BJ (cell line): Measurements from ENCODE around the gene GJC1. TPM values are rescaled to one million over a fixed set of nuclear protein-coding genes. Genes with fewer than 3 reads are reported as not detected.
A peak's percentile ranks its signal among the peaks of the same experiment; 100 is the strongest.

Experiments
- CTCF ChIA-PET: fragments of 350-600 bp; formaldehyde crosslinking; extraction: SDS; loops from one replicate; lab custom pipeline; 2021; ENCODE audit warnings: antibody characterized with exemption, inconsistent platforms; lab: Yijun Ruan, JAX
- POLR2A ChIA-PET: fragments of 300-600 bp; sonication (Branson Sonifier 250); formaldehyde crosslinking; extraction: SDS; loops from one replicate; lab custom pipeline; 2021; ENCODE audit warnings: antibody characterized with exemption; lab: Charles Lee
- DNase-seq: peaks from one replicate; pipeline ENCODE4 v3.0.0-alpha.2; 2011; ENCODE audit warnings: low read depth
- H3K27me3 ChIP-seq: 2 replicates; pipeline ENCODE4 v1.6.0; 2011; ENCODE audit warnings: low read length; ENCODE audit not compliant: control insufficient read depth, insufficient read depth
- H3K36me3 ChIP-seq: 2 replicates; pipeline ENCODE4 v1.5.1; 2011; ENCODE audit warnings: low read length; ENCODE audit not compliant: control insufficient read depth, insufficient read depth
- H3K4me3 ChIP-seq: 2 replicates; pipeline ENCODE4 v1.5.1; 2011; ENCODE audit warnings: low read depth, mild to moderate bottlenecking, control low read depth, low read length
- CTCF ChIP-seq: IDR thresholded peaks from 2 replicates; pipeline ENCODE4 v1.5.1; 2011; ENCODE audit warnings: low read depth, mild to moderate bottlenecking, control low read depth, inconsistent platforms, low read length, moderate library complexity; ENCODE audit not compliant: insufficient read depth
- polyA plus RNA-seq: library from polyadenylated mRNA; depleted of rRNA; stranded (reverse); fragments of >200 nt; gene quantifications from 2 replicates; pipeline ENCODE4 v1.2.3, GENCODE V29; 2011

GJC1 gene
- polyA plus RNA-seq, 1 experiment = 26.5 TPM

DNA sequence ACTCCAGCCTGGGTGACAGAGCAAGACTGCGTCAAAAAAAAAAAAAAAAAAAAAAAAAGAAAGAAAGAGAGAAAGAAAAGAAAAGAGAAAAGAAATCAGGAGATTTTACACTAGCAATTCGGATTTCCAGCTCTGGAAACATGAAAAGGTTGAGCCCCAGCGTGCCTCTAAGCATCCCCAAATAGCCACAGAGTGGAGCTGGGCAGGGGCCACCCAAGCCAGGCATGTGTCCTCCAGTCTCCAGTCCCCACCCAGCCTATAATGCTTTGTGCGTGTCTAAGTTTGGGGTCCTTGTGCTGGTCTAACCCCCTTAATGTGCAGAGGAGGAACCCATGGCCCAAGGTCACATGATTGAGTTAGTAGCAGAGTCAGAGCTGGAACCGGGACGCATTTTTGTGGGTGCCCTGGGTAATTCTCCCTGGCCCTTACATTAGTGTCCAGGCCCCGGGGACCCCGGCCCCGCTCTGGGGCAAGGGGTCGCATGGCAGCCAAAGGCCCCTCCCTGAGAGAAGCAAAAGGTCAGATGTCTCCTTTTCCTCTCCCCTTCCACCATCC is 51.4 kb downstream of the GJC1 start:
- Histone ChIP-seq H3K36me3 (no peaks in the 10 kb centered on the region), H3K27me3 (no peaks in the 10 kb centered on the region), H3K4me3 (no peak overlapping the region)
- no peak for DNase-seq
- POLR2A ChIA-PET = no interaction called here
- TF ChIP-seq CTCF = no peak
- CTCF ChIA-PET = interaction anchor here (0.7 to 14.4 kb wide), 38 partner anchors 9 to 1276 kb away, joined by 3 to 452 read pairs (median 6); partner anchors contain the start of genes EFTUD2, GJC1 and HIGD1B

GRCh38 chr17:44777394-44778348 is 52.4 kb downstream of the GJC1 start:
- no peak for DNase-seq
- Histone ChIP-seq H3K27me3 (peaks cover 3% of the 10 kb centered on the region; the same call in 1 of the 2 replicates), H3K36me3 (no peaks in the 10 kb centered on the region), H3K4me3 (no peak overlapping the region)
- POLR2A ChIA-PET = no interaction called here
- CTCF ChIA-PET = interaction anchor here (0.6 to 14.4 kb wide), 19 partner anchors 8 to 322 kb away, joined by 3 to 452 read pairs (median 8); partner anchors contain the start of genes EFTUD2, GJC1 and HIGD1B
- no peak for TF ChIP-seq CTCF

DNA sequence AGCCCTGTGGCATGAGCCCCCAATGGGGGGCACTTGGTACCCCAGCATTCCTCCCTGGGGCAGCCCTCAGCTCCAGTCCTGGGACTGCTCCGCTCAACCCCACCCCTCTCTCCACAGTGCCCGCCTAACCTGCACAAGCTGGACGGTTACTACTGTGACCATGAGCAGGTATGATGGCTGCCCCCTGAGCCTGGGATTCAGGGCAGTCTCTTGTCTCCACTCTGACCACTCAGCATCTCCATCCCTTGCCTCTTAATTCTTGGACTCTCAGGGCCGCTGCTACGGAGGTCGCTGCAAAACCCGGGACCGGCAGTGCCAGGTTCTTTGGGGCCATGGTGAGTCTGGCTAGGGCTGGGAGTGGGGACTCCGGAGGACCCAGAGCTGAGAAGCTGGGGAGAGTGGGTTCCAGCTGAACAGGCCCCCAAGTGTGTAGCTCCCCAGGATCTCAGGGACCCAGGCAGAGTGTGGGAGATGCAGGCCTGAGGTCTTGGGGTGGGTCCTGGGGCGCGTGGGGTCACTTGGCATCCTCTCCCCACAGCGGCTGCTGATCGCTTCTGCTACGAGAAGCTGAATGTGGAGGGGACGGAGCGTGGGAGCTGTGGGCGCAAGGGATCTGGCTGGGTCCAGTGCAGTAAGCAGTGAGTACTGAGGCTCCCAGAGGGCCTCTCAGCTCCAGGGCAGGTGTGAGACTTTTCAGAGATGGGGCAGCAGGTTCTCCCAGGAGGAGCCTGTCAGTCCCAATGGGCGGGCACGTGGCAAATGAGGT is 53.3 kb downstream of the GJC1 start:
- CTCF ChIA-PET = interaction anchor here (0.6 to 14.4 kb wide), 13 partner anchors 9 to 1062 kb away, joined by 3 to 452 read pairs (median 6); partner anchors contain the start of genes GJC1 and HIGD1B
- POLR2A ChIA-PET = interaction anchor here (0.6 kb wide), 1 partner anchor 118 kb away, joined by 4 read pairs; no protein-coding TSS in a partner anchor
- no peak for TF ChIP-seq CTCF
- DNase-seq = no peak
- Histone ChIP-seq H3K36me3 (no peaks in the 10 kb centered on the region), H3K27me3 (peaks cover 3% of the 10 kb centered on the region; the same call in 1 of the 2 replicates), H3K4me3 (no peak overlapping the region)

DNA sequence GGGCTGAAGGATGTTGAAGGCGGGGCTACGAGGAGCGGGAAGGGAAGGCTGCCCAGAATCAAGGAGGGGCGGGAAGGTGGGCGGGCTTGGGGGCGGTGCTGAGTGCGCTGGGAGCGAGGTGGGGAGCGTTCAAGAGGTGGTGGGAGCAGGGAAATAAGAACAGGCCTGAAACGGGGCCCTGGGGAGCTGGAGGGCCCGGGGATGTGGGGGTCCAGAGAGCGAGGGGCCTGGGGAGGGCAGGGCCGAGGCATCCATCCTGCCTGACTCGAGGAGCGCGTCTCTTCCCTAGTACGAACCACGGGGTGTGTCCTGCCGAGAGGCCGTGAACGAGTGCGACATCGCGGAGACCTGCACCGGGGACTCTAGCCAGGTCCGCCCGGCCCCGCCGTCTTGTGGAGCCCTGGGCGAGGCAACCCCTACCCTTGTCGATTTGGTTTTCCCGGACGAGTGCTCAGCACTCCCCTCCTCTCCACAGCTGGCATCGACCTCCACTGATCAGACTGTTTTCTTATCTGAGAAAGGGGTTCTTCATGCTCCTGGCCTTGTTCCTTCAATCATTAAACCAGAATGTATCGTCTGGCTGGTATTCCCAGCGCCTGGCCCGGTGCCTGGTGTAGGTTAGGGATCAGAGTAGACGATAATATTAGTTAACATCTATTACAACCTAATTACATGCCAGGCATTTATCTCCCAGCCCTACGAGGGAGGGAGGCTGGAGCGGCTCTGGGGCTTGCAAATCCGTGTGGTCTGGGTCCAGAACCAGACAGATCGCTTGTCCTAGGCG is 54.1 kb downstream of the GJC1 start:
- Histone ChIP-seq H3K4me3 (peak overlapping the region; percentile 66), H3K36me3 (no peaks in the 10 kb centered on the region), H3K27me3 (peaks cover 5% of the 10 kb centered on the region; the same call in 1 of the 2 replicates)
- no peak for TF ChIP-seq CTCF
- CTCF ChIA-PET = interaction anchor here (0.6 to 14.4 kb wide), 28 partner anchors 8 to 1063 kb away, joined by 3 to 452 read pairs (median 4); partner anchors contain the start of genes ACBD4 and ADAM11
- DNase-seq = peak; percentile 80
- POLR2A ChIA-PET = interaction anchor here (0.5 to 0.7 kb wide), 4 partner anchors 34 to 368 kb away, joined by 3 to 10 read pairs (median 6); no protein-coding TSS in a partner anchor
